GM13977 (cell line): ENCODE data around the gene SSC5D.
A peak's percentile ranks its signal among the peaks of the same experiment; 100 is the strongest.

Experiments
- DNase-seq: peaks from one replicate; pipeline ENCODE4 v3.0.0; 2012; ENCODE audit warnings: low spot score
- in situ Hi-C: fragments of 300-500 bp; cut with MboI; formaldehyde crosslinking; loops from one replicate; pipeline ENCODE4 v1.12.0; 2022; ENCODE audit warnings: low sequenced_read_pairs, low pct_unique_long_range_greater_than_20kb, mixed read lengths, inconsistent platforms; ENCODE audit not compliant: unreplicated experiment
- TF ChIP-seq, protein P1 (sequence below): IDR thresholded peaks from 2 replicates; pipeline ENCODE4 v1.5.1; 2012; ENCODE audit warnings: mild to moderate bottlenecking, control low read depth; ENCODE audit not compliant: insufficient read depth; ENCODE audit errors: extremely low read depth, missing control alignments

SSC5D gene

DNA sequence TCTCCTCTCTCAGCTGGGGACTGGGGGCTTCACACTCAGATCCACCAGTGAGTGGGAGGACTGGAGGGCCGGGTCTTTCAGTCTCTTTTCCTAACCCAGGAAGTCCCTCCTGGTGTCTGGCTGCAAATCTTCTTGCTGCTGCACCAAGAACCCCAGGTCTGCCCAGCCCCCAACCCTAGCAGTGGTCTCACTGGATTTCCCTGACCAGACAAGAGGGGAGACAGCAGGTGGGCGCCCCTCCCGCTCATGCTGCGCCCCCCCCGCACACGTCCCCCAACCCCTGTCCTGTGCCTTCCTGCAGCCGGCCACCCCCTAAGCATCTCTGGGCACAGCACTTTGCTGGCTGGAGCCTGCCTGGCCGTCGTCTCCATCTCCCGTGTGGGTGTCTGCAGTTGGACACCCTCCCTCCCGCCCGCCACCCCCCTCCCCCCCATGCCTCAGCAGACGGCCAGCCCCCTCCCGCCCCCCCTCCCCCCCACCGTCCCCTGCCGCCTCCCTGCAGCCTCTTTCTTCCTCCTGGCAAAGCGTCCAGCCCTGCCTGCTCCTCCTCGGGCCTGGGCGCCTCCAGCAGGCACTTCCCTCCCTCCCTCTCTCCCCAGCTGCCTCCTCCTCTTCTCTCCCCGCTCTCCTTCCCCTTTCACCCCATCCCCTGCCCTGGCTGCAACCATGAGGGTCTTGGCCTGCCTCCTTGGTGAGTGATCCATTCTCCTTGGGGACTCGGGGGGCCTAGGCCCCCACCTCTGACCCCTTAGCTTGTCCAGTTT, at the start of gene SSC5D:
Gene SSC5D, plus strand, starts transcription at position 513 of the 764 bp plus-strand sequence. Its CDS starts 154 bp downstream, at position 667.
- in situ Hi-C loops: no loop called here
- TF ChIP-seq, protein P1, sequence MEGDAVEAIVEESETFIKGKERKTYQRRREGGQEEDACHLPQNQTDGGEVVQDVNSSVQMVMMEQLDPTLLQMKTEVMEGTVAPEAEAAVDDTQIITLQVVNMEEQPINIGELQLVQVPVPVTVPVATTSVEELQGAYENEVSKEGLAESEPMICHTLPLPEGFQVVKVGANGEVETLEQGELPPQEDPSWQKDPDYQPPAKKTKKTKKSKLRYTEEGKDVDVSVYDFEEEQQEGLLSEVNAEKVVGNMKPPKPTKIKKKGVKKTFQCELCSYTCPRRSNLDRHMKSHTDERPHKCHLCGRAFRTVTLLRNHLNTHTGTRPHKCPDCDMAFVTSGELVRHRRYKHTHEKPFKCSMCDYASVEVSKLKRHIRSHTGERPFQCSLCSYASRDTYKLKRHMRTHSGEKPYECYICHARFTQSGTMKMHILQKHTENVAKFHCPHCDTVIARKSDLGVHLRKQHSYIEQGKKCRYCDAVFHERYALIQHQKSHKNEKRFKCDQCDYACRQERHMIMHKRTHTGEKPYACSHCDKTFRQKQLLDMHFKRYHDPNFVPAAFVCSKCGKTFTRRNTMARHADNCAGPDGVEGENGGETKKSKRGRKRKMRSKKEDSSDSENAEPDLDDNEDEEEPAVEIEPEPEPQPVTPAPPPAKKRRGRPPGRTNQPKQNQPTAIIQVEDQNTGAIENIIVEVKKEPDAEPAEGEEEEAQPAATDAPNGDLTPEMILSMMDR: no peak
- DNase-seq: no peak

- TF ChIP-seq, protein P1: no peak
- DNase-seq: no peak
- in situ Hi-C loops: no loop called here
Observed at GRCh38 chr19:55439052-55439451, 49.2 kb upstream of the SSC5D start.

GRCh38 chr19:55440411-55441105, 47.7 kb upstream of the SSC5D start:
- TF ChIP-seq, protein P1: no peak
- peak; percentile 77 for DNase-seq
- in situ Hi-C loops: no loop called here

DNA sequence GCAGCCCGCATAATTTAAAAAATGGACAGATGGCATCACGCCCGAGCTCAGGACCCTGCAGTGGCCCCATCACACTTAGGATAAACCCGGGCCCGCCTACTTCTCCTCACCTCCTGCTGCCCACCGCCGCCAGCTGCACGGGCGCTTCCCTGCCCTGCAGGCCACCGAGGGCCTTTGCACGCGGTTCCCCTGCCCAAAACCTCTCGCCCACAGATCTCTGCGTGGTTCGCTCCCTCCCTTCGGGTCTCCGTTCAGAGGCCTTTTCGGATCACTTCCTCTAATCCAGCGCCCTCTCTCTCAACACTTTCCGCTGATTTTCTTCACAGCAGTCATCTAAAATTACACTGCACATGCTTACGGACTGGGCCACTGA, 46.9 kb upstream of the SSC5D start:
- in situ Hi-C loops: no loop called here
- TF ChIP-seq, protein P1: no peak
- DNase-seq: no peak

GRCh38 chr19:55441692-55442321, 46.4 kb upstream of the SSC5D start:
- in situ Hi-C loops: no loop called here
- DNase-seq: no peak

GRCh38 chr19:55442372-55442961, 45.8 kb upstream of the SSC5D start:
- in situ Hi-C loops: no loop called here
- TF ChIP-seq, protein P1: no peak
- no peak for DNase-seq

More at GRCh38 chr19:55441692-55442321, 46.4 kb upstream of the SSC5D start:
- TF ChIP-seq, protein P1: no peak
